Motor neuron (in vitro differentiated cells): Measurements from ENCODE around the gene TBCD. TPM values are rescaled to one million over a fixed set of nuclear protein-coding genes. Genes with fewer than 3 reads are reported as not detected.

ENCODE experiments used
- ATAC-seq, 8 experiments: fragments of 200-7000 bp; cut with Tn5 transposase; replicated peaks in 6 of 8; 2 replicates each; pipeline ENCODE4 v1.8.0; 2021; ENCODE audit warnings: mild to moderate bottlenecking in 8 of 8, moderate library complexity in 8 of 8
- H3K27ac ChIP-seq, 2 donors: fragments of 250-450 bp; sonication (Bioruptor Pico); 2 replicates each; pipeline ENCODE4 v1.9.0; 2021; ENCODE audit warnings: antibody characterized with exemption in 2 of 2, mild to moderate bottlenecking in 2 of 2, moderate library complexity in 1 of 2
- H3K4me1 ChIP-seq, 2 donors: fragments of 250-450 bp; sonication (Bioruptor Pico); replicated peaks in 1 of 2; 2 replicates each; pipeline ENCODE4 v1.6.1; 2021; ENCODE audit warnings: antibody characterized with exemption in 2 of 2, mild to moderate bottlenecking in 2 of 2, moderate library complexity in 1 of 2
- H3K4me3 ChIP-seq, 5 donors: fragments of 250-450 bp; sonication (Bioruptor Pico); 2 replicates each; pipeline ENCODE4 v1.9.0; 2021; ENCODE audit warnings: antibody characterized with exemption in 5 of 5, mild to moderate bottlenecking in 5 of 5, moderate library complexity in 4 of 5
- WGBS, 10 experiments: fragments of 450-650 bp; shearing (Covaris generic); methylation state at CpG; one replicate each; pipeline ENCODE4 v1.0.0; 2022; 5-methylcytosine and 5-hydroxymethylcytosine counted together
- in situ Hi-C, 9 experiments: fragments of 400-800 bp; cut with MboI; loops; one replicate each; pipeline ENCODE4 v1.15.0; 2021; ENCODE audit warnings: low sequenced_read_pairs in 9 of 9, low pct_unique_long_range_greater_than_20kb in 2 of 9; ENCODE audit not compliant: unreplicated experiment in 9 of 9
- total RNA-seq, 8 experiments: library from RNA; unstranded; fragments of 300-600 nt; gene quantifications; 2 replicates each; pipeline versions ENCODE4 v1.2.3 to v1.2.4, GENCODE V29; 2022

Gene TBCD
- total RNA-seq, 8 experiments from 2014 or later = 27.2 to 94.3 (median 47.2) TPM

GRCh38 chr17:82884970-82885353 lies 133.1 kb downstream of the TBCD start:
- in situ Hi-C loops = no loop called here
- no peak for ATAC-seq
- Histone ChIP-seq H3K27ac (no peak overlapping the region), H3K4me3 (no peak overlapping the region), H3K4me1 (peaks cover 9 to 11% of the 10 kb centered on the region in 2 donors)
- WGBS, 10 experiments = 80 to 100% methylated on average over 1 of the region's 5 CpGs; no CpG with 5 or more reads in 8 of the 10 experiments

GRCh38 chr17:82887255-82888164 lies 135.6 kb downstream of the TBCD start:
- WGBS, 10 experiments = 93 to 100% (median 95%) methylated on average over 4 to 21 of the region's 27 CpGs
- Histone ChIP-seq H3K27ac (no peak overlapping the region), H3K4me3 (no peak overlapping the region), H3K4me1 (peaks cover 9 to 11% of the 10 kb centered on the region in 2 donors)
- in situ Hi-C loops = no loop called here
- ATAC-seq = no peak

DNA sequence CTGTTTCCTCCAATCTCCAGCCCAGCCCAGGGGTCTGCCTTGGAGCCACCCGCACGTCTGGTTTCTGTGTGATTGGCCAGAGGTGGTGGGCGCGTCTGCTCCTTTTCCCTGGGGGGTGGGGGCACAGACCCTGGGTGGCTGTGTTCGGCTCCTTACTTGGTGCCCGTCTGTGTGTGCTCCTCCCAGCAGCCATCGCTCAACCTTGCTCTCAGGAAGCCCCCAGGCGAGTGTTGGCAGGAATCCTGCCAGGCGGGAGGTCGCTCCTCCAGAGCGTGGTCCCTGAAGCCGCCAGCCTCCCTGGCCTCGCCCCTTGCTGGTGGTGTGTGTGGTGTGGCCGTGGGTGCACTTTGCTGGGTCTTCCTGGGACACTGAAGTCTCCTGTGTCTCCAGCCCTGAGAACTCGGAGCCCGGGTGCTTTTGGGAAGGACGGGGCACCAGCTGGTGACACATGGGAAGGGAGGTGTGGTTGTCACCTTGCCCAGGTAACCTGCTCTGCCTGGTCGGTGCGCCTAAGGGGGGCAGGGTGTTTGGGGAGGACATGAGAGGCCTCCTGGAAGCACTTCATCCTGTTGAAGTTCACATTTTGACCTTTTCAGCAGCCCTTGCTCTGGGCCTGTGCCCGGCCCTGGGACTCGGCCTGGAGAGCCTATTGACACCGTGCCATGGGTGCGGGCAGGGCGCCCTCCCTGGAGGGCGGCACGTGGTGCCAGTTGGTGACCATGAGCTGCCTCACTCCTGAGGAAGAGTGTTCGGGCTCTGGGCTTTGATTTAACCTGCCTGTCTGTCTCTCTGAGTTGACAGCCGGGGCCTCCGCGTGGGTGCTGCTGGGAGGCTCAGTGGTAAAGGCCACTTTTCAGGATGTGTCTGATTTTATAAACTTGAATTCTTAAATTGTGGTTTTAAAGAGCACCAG lies 137.0 kb downstream of the TBCD start:
- in situ Hi-C loops = no loop called here
- Histone ChIP-seq H3K4me1 (peaks cover 9 to 11% of the 10 kb centered on the region in 2 donors), H3K27ac (no peak overlapping the region), H3K4me3 (no peak overlapping the region)
- ATAC-seq = no peak
- 80 to 100% (median 91%) methylated on average over 1 to 11 of the region's 30 CpGs; no CpG with 5 or more reads in 3 of the 10 experiments for WGBS, 10 experiments

DNA sequence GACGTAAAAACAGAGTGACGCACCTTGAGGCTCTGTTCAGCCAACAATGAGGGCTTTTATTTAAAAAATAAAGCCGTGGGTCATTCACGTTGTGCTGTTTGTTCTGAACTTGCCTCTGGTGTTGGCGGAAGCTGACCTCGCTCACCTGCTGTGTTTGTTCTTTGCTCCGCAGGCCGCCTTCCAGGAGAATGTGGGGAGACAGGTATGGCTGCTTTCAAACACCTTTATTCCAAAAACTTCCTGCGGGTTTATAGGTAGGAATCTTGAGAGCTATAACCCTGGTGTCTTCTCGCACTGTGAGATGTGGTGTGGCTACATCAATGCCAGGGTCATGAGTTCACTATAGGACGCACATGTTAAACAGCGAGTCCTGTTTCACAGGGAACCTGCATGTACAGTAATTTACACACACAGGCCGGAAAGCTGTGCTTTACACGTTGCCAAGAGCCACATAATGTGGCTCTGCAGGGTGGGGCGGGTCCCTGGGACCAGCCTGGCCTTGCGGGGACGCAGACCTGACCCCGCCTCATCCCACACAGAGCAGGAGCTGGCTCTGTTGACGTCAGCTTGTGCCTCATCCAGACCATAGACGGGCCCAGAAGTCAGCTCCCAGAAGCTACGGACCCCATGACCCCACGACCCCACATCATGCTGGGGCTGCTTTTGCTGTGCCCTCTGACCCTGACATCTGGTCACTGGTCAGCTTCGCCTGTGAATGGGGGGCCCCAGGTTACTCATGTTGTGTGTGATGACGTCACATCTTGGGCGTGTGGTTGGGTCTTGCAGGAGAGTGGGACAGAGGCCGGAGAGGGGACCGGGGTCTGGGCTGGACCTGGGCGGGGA lies 137.9 kb downstream of the TBCD start:
- Histone ChIP-seq H3K4me3 (no peak overlapping the region), H3K4me1 (peaks cover 9 to 11% of the 10 kb centered on the region in 2 donors), H3K27ac (no peak overlapping the region)
- ATAC-seq = no peak
- in situ Hi-C loops = no loop called here
- 76 to 100% (median 86%) methylated on average over 1 to 15 of the region's 28 CpGs; no CpG with 5 or more reads in 2 of the 10 experiments for WGBS, 10 experiments

- peak in 1 of 8 experiments; percentile 15 for ATAC-seq
- no peak overlapping the region for H3K4me3 ChIP-seq
- in situ Hi-C loops = no loop called here
- no peak overlapping the region for H3K27ac ChIP-seq
- H3K4me1 ChIP-seq = peaks cover 9 to 10% of the 10 kb centered on the region in 2 donors
- WGBS, 10 experiments = 95 to 98% (median 96%) methylated on average over 4 to 8 of the region's 18 CpGs; no CpG with 5 or more reads in 7 of the 10 experiments
These were observed 138.5 kb downstream of the TBCD start for GRCh38 chr17:82890339-82890730.

GRCh38 chr17:82890926-82891678 lies 139.2 kb downstream of the TBCD start:
- H3K27ac ChIP-seq = no peak overlapping the region
- ATAC-seq = no peak
- in situ Hi-C loops = no loop called here
- H3K4me1 ChIP-seq = peaks cover 2 to 3% of the 10 kb centered on the region in 2 donors
- H3K4me3 ChIP-seq = no peak overlapping the region
- 81 to 100% (median 97%) methylated on average over 1 to 22 of the region's 29 CpGs; no CpG with 5 or more reads in 2 of the 10 experiments for WGBS, 10 experiments

DNA sequence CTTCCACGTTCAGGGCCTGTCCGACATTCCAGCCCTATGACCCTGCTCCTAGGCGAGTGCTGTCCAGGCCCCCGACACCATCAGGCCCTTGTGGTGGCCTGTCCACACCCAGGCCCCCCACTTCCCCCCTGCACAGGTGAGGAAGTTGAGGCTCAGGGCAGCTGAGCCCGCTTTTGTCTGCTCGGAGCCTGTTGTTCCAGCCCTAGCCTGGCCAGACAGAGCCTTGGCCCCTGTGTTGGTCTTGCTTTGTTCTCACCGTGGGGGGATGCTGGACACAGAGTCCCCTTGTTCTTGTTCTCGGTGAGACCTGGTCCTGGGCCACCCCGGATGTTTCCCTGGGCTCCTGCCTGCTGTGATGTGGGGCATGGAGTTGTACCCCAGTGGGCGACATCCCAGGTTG lies 140.0 kb downstream of the TBCD start:
- no peaks in the 10 kb centered on the region for H3K4me1 ChIP-seq
- in situ Hi-C loops = no loop called here
- no peak for ATAC-seq
- no peak overlapping the region for H3K4me3 ChIP-seq
- 92% methylated on average over 2 of the region's 10 CpGs; no CpG with 5 or more reads in 9 of the 10 experiments for WGBS, 10 experiments
- H3K27ac ChIP-seq = no peak overlapping the region

DNA sequence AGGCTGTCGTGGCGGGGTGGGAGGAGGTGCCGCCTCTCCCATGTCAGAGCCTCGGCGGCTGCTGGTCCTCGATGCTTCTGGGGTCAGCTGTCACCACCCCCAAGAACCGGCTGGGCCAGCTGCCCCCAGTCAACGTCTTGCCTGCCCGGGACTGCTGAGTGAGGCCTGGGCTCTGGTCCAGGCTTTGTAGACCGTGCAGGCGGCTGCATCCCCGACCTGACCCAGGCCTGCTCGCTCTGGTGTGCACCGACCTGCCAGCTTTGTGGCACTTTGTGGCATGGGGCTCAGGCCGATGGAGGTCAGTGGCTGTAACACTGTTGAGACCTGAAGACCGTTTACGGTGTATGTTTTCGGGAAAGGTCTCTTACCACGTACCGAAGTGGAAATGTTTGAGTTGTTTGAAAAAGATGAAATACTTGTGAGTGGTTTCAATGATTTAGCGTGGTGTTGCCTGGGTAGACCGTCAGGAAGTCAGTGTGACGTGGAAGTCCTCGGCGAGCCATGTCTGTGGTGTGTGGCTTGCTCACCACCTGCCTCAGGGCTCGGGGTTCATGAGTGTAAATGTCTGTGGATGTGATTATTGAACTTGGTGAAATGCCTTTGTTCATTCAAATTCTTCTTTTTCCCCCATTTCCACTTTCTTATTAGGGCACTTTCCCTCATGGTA lies 141.2 kb downstream of the TBCD start:
- in situ Hi-C loops = no loop called here
- no peak for ATAC-seq
- no peak overlapping the region for H3K4me3 ChIP-seq
- 80 to 100% (median 90%) methylated on average over 2 to 11 of the region's 26 CpGs; no CpG with 5 or more reads in 3 of the 10 experiments for WGBS, 10 experiments
- no peaks in the 10 kb centered on the region for H3K4me1 ChIP-seq
- H3K27ac ChIP-seq = no peak overlapping the region

DNA sequence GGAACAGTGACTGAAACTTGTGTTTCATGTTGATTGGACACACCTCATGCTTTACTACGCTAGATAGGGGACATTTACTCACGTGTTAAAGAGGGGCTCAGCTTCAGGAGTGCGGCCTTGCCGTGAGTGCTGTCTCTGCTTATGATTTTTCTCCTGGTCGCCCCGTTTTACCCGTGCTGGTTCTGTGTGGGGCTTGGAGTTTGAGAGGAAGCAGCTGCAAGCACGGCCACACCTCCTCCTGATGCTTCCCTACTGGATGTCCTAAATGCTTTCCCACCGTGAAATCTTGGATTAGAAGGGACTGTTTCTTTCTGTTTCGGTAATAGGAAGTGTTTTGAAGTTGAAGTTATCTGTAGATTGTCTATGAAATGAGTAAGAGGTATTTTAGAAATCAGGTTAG lies 141.9 kb downstream of the TBCD start:
- ATAC-seq = peak in 2 of 8 experiments; percentile 19 to 46
- H3K4me1 ChIP-seq = no peaks in the 10 kb centered on the region
- 17 to 100% (median 76%) methylated on average over 1 to 9 of the region's 10 CpGs for WGBS, 10 experiments
- H3K27ac ChIP-seq = no peak overlapping the region
- H3K4me3 ChIP-seq = no peak overlapping the region
- in situ Hi-C loops = no loop called here

GRCh38 chr17:82894389-82894788 lies 142.5 kb downstream of the TBCD start:
- Histone ChIP-seq H3K27ac (no peak overlapping the region), H3K4me3 (no peak overlapping the region), H3K4me1 (no peaks in the 10 kb centered on the region)
- 17 to 100% (median 92%) methylated on average over 1 to 6 of the region's 7 CpGs; no CpG with 5 or more reads in 3 of the 10 experiments for WGBS, 10 experiments
- in situ Hi-C loops = no loop called here
- no peak for ATAC-seq

- WGBS, 10 experiments = 92 to 100% (median 98%) methylated on average over 2 to 7 of the region's 12 CpGs; no CpG with 5 or more reads in 7 of the 10 experiments
- H3K27ac ChIP-seq = no peak overlapping the region
- no peaks in the 10 kb centered on the region for H3K4me1 ChIP-seq
- H3K4me3 ChIP-seq = no peak overlapping the region
- ATAC-seq = no peak
- in situ Hi-C loops = no loop called here
These were observed 143.2 kb downstream of the TBCD start for GRCh38 chr17:82895087-82895486.
